HEK293 (cell line): ENCODE results near the gene GSN.
A peak's percentile ranks its signal among the peaks of the same experiment; 100 is the strongest.

Experiments used
- CTCF ChIA-PET: fragments of 350-600 bp; formaldehyde crosslinking; extraction: SDS; loops from one replicate; lab custom pipeline; 2021; ENCODE audit warnings: antibody characterized with exemption; lab: Yijun Ruan, JAX
- POLR2A ChIA-PET: fragments of 300-600 bp; formaldehyde crosslinking; extraction: SDS; loops from one replicate; lab custom pipeline; 2020; ENCODE audit warnings: antibody characterized with exemption, inconsistent platforms; lab: Yijun Ruan, JAX
- H3K27ac ChIP-seq: fragments of 200-500 bp; sonication (Bioruptor generic); 2 replicates; pipeline ENCODE4 v1.5.1; 2014; ENCODE audit warnings: low read depth, low read length, control low read depth, inconsistent platforms; ENCODE audit errors: extremely low read depth
- H3K36me3 ChIP-seq, 2 experiments: fragments of 200-500 bp in 1 of 2; sonication (Bioruptor generic) in 1 of 2; 1 replicate in 1 of 2; 2 replicates in 1 of 2; pipeline ENCODE4 v1.5.1; 2014 to 2017; ENCODE audit warnings: inconsistent platforms in 2 of 2, low read length in 2 of 2; ENCODE audit not compliant: control insufficient read depth in 2 of 2, insufficient read depth in 1 of 2
- H3K4me1 ChIP-seq: fragments of 200-500 bp; sonication (Bioruptor generic); 2 replicates; pipeline ENCODE4 v1.5.1; 2014; ENCODE audit warnings: mild to moderate bottlenecking, low read length, inconsistent platforms; ENCODE audit not compliant: control insufficient read depth, insufficient read depth
- H3K4me3 ChIP-seq: 2 replicates; pipeline ENCODE4 v1.5.1; 2011; ENCODE audit warnings: low read depth, mild to moderate bottlenecking, control low read depth, low read length, moderate library complexity
- H3K9me3 ChIP-seq: fragments of 200-500 bp; sonication (Bioruptor generic); 2 replicates; pipeline ENCODE4 v1.5.1; 2014; ENCODE audit warnings: low read depth, low read length, inconsistent platforms; ENCODE audit not compliant: control insufficient read depth, insufficient read depth
- BCL11B ChIP-seq: fragments of 450-650 bp; formaldehyde crosslinking; IDR thresholded peaks from 2 replicates; pipeline ENCODE4 v1.5.1; 2016; ENCODE audit warnings: low read depth, missing biosample characterization, missing genetic modification characterization
- FEZF1 ChIP-seq: fragments of 450-650 bp; formaldehyde crosslinking; IDR thresholded peaks from 2 replicates; pipeline ENCODE4 v1.5.1; 2016; ENCODE audit warnings: missing biosample characterization, missing genetic modification characterization
- GLIS1 ChIP-seq: fragments of 450-650 bp; formaldehyde crosslinking; IDR thresholded peaks from 2 replicates; pipeline ENCODE4 v1.5.1; 2016; ENCODE audit warnings: missing biosample characterization, missing genetic modification characterization
- KLF16 ChIP-seq: fragments of 450-650 bp; formaldehyde crosslinking; IDR thresholded peaks from 2 replicates; pipeline ENCODE4 v1.5.1; 2017; ENCODE audit warnings: missing biosample characterization, missing genetic modification characterization
- KLF8 ChIP-seq: fragments of 450-650 bp; formaldehyde crosslinking; IDR thresholded peaks from 2 replicates; pipeline ENCODE4 v1.5.1; 2016; ENCODE audit warnings: missing biosample characterization, missing genetic modification characterization
- KLF9 ChIP-seq: fragments of 450-650 bp; formaldehyde crosslinking; IDR thresholded peaks from 2 replicates; pipeline ENCODE4 v1.5.1; 2016; ENCODE audit warnings: missing biosample characterization, missing genetic modification characterization, low read depth
- OVOL3 ChIP-seq: fragments of 450-650 bp; formaldehyde crosslinking; IDR thresholded peaks from 2 replicates; pipeline ENCODE4 v1.5.1; 2016; ENCODE audit warnings: missing biosample characterization, missing genetic modification characterization
- PRDM10 ChIP-seq: fragments of 450-650 bp; formaldehyde crosslinking; IDR thresholded peaks from 2 replicates; pipeline ENCODE4 v1.5.1; 2016; ENCODE audit warnings: missing biosample characterization, missing genetic modification characterization
- PRDM4 ChIP-seq: fragments of 450-650 bp; formaldehyde crosslinking; IDR thresholded peaks from 2 replicates; pipeline ENCODE4 v1.5.1; 2017; ENCODE audit warnings: missing biosample characterization, missing genetic modification characterization
- ZBTB17 ChIP-seq: fragments of 450-650 bp; formaldehyde crosslinking; IDR thresholded peaks from 2 replicates; pipeline ENCODE4 v1.5.1; 2016; ENCODE audit warnings: missing biosample characterization, missing genetic modification characterization
- ZBTB6 ChIP-seq: fragments of 450-650 bp; formaldehyde crosslinking; IDR thresholded peaks from 2 replicates; pipeline ENCODE4 v1.5.1; 2017; ENCODE audit warnings: missing biosample characterization, missing genetic modification characterization
- ZNF114 ChIP-seq: fragments of 450-650 bp; formaldehyde crosslinking; IDR thresholded peaks from 2 replicates; pipeline ENCODE4 v1.5.0; 2017; ENCODE audit warnings: missing biosample characterization, missing genetic modification characterization
- ZNF221 ChIP-seq: fragments of 450-650 bp; formaldehyde crosslinking; IDR thresholded peaks from 2 replicates; pipeline ENCODE4 v1.5.1; 2017; ENCODE audit warnings: missing biosample characterization, missing genetic modification characterization, borderline replicate concordance
- ZNF280D ChIP-seq: fragments of 450-650 bp; formaldehyde crosslinking; IDR thresholded peaks from 2 replicates; pipeline ENCODE4 v1.5.1; 2016; ENCODE audit warnings: missing biosample characterization, missing genetic modification characterization
- ZNF335 ChIP-seq: fragments of 450-650 bp; formaldehyde crosslinking; conservative IDR thresholded peaks from 2 replicates; pipeline ENCODE4 v1.5.1; 2016; ENCODE audit warnings: missing biosample characterization, missing genetic modification characterization
- ZNF558 ChIP-seq: fragments of 450-650 bp; formaldehyde crosslinking; IDR thresholded peaks from 2 replicates; pipeline ENCODE4 v1.5.1; 2016; ENCODE audit warnings: missing biosample characterization, missing genetic modification characterization
- ZNF561 ChIP-seq: fragments of 450-650 bp; IDR thresholded peaks from 2 replicates; pipeline ENCODE4 v1.5.1; 2018; ENCODE audit warnings: missing biosample characterization, missing genetic modification characterization, borderline replicate concordance
- ZNF645 ChIP-seq: fragments of 450-650 bp; formaldehyde crosslinking; IDR thresholded peaks from 2 replicates; pipeline ENCODE4; 2016; ENCODE audit warnings: missing biosample characterization, missing genetic modification characterization
- ZNF660 ChIP-seq: fragments of 450-650 bp; IDR thresholded peaks from 2 replicates; pipeline ENCODE4 v1.5.1; 2018; ENCODE audit warnings: missing biosample characterization, mild to moderate bottlenecking, missing genetic modification characterization
- ZSCAN5A ChIP-seq: fragments of 450-650 bp; formaldehyde crosslinking; IDR thresholded peaks from 2 replicates; pipeline ENCODE4 v1.5.1; 2016; ENCODE audit warnings: missing biosample characterization, missing genetic modification characterization

GSN gene

GRCh38 chr9:121350036-121350435 lies 82.1 kb downstream of the GSN start (continued):
- TF ChIP-seq PRDM4 (tag by site-specific recombination) (no peak), KLF8 (tag by site-specific recombination) (no peak), OVOL3 (tag by site-specific recombination) (no peak), KLF16 (tag by site-specific recombination) (no peak), FEZF1 (tag by site-specific recombination) (no peak), ZNF645 (tag by site-specific recombination) (no peak), BCL11B (tag by site-specific recombination) (no peak)

GRCh38 chr9:121350993-121351561 lies 83.1 kb downstream of the GSN start:
- Histone ChIP-seq H3K4me3 (no peak overlapping the region), H3K27ac (no peak overlapping the region), H3K9me3 (no peaks in the 10 kb centered on the region), H3K4me1 (no peaks in the 10 kb centered on the region; the same call in 1 of the 2 replicates), H3K36me3 (peaks cover 0 to 50% of the 10 kb centered on the region in 2 experiments; a peak in 1 of 3 replicates)
- TF ChIP-seq ZNF561 (tag by site-specific recombination) (no peak), KLF8 (tag by site-specific recombination) (no peak), ZSCAN5A (tag by site-specific recombination) (no peak), ZNF335 (tag by site-specific recombination) (peak; percentile 23; the same call in 1 of the 2 replicates), ZNF280D (tag by site-specific recombination) (no peak), ZBTB17 (peak; percentile 87), ZNF221 (no peak), GLIS1 (tag by site-specific recombination) (peak; percentile 31; the same call in 1 of the 2 replicates), ZBTB6 (tag by site-specific recombination) (peak; percentile 75; the same call in 1 of the 2 replicates), ZNF558 (tag by site-specific recombination) (no peak), ZNF660 (tag by site-specific recombination) (peak; percentile 86), ZNF114 (tag by site-specific recombination) (no peak), PRDM10 (tag by site-specific recombination) (0 out of 2 replicates have a peak, but pooled peaks have one; percentile 8), KLF9 (tag by site-specific recombination) (peak; percentile 20; the same call in 1 of the 2 replicates)
- POLR2A ChIA-PET, result interaction anchor here (0.6 kb wide), 1 partner anchor 10 kb away, joined by 3 read pairs; no protein-coding TSS in a partner anchor
- CTCF ChIA-PET, result interaction anchor here (0.5 to 4.4 kb wide), 11 partner anchors 12 to 595 kb away, joined by 3 to 25 read pairs (median 3); no protein-coding TSS in a partner anchor
